Keratinocyte (primary cell): ENCODE data around the gene TMEM100.

Source experiments
- EZH2 ChIP-seq: IDR thresholded peaks from one replicate; pipeline ENCODE4 v1.6.1; 2012; ENCODE audit warnings: inconsistent platforms, mild to moderate bottlenecking, low read length, moderate library complexity
- TF ChIP-seq, protein P1 (sequence below), 3 experiments: IDR thresholded peaks in 1 of 3; conservative IDR thresholded peaks in 1 of 3; optimal IDR thresholded peaks in 1 of 3; 2 replicates in 2 of 3; 3 replicates in 1 of 3; pipeline versions ENCODE3 to v1.5.1; 2011; ENCODE audit warnings: low read length in 3 of 3, mild to moderate bottlenecking in 3 of 3, moderate library complexity in 2 of 3, control low read depth in 1 of 3, inconsistent platforms in 1 of 3; ENCODE audit not compliant: insufficient read depth in 2 of 3; ENCODE audit errors: extremely low read depth in 1 of 3

- TF ChIP-seq, protein P1, sequence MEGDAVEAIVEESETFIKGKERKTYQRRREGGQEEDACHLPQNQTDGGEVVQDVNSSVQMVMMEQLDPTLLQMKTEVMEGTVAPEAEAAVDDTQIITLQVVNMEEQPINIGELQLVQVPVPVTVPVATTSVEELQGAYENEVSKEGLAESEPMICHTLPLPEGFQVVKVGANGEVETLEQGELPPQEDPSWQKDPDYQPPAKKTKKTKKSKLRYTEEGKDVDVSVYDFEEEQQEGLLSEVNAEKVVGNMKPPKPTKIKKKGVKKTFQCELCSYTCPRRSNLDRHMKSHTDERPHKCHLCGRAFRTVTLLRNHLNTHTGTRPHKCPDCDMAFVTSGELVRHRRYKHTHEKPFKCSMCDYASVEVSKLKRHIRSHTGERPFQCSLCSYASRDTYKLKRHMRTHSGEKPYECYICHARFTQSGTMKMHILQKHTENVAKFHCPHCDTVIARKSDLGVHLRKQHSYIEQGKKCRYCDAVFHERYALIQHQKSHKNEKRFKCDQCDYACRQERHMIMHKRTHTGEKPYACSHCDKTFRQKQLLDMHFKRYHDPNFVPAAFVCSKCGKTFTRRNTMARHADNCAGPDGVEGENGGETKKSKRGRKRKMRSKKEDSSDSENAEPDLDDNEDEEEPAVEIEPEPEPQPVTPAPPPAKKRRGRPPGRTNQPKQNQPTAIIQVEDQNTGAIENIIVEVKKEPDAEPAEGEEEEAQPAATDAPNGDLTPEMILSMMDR (optimal IDR thresholded peaks at IDR 0.05 in 1 of 3, IDR thresholded peaks at IDR 0.05 in 1 of 3, conservative IDR thresholded peaks at IDR 0.05 in 1 of 3; ENCODE audit: extremely low read depth in 1 of 3, insufficient read depth in 2 of 3, low read length in 3 of 3): no peak
- no peak for TF ChIP-seq EZH2
Measured at GRCh38 chr17:55687037-55687436, 35.6 kb downstream of the TMEM100 start.
